CD4-positive, alpha-beta T cell (primary cell): Measurements from ENCODE around the gene ZNF710. TPM values are rescaled to one million over a fixed set of nuclear protein-coding genes. Genes with fewer than 3 reads are reported as not detected.
A peak's percentile ranks its signal among the peaks of the same experiment; 100 is the strongest.

Experiments used
- ATAC-seq: fragments of 200-7000 bp; cut with Tn5 transposase; one replicate; pipeline ENCODE4 v1.10.0; 2022; ENCODE audit warnings: mild to moderate bottlenecking; ENCODE audit not compliant: poor library complexity
- CTCF ChIA-PET: fragments of 350-600 bp; sonication (Branson Sonifier 250); formaldehyde crosslinking; loops from one replicate; lab custom pipeline; 2021; ENCODE audit warnings: antibody characterized with exemption, inconsistent platforms; lab: Charles Lee
- POLR2A ChIA-PET: fragments of 350-600 bp; sonication (Branson Sonifier 250); formaldehyde crosslinking; loops from one replicate; lab custom pipeline; 2021; ENCODE audit warnings: antibody characterized with exemption, inconsistent platforms; lab: Charles Lee
- DNase-seq, 14 experiments: peaks; one replicate each; pipeline ENCODE4 v3.0.0-alpha.2; 2013 to 2020; ENCODE audit warnings: mixed read lengths in 2 of 14
- H3K27ac ChIP-seq, 2 donors: one replicate each; pipeline versions ENCODE4 v1.5.1 to v1.7.0; 2013; ENCODE audit warnings: low read length in 2 of 2, low read depth in 1 of 2, mild to moderate bottlenecking in 1 of 2
- H3K27me3 ChIP-seq, 2 experiments: 1 replicate in 1 of 2; 2 replicates in 1 of 2; pipeline versions ENCODE4 v1.6.1 to v1.7.0; 2013; ENCODE audit warnings: low read length in 2 of 2, control low read depth in 1 of 2, mild to moderate bottlenecking in 1 of 2, moderate library complexity in 1 of 2; ENCODE audit not compliant: insufficient read depth in 2 of 2, control insufficient read depth in 1 of 2
- H3K36me3 ChIP-seq: one replicate; pipeline ENCODE4 v1.6.1; 2013; ENCODE audit warnings: low read length, control low read depth; ENCODE audit not compliant: insufficient read depth
- H3K4me1 ChIP-seq: one replicate; pipeline ENCODE4 v1.6.1; 2013; ENCODE audit warnings: low read length, control low read depth; ENCODE audit not compliant: insufficient read depth
- H3K4me3 ChIP-seq: one replicate; pipeline ENCODE4 v1.5.1; 2013; ENCODE audit warnings: mild to moderate bottlenecking, low read length, moderate library complexity
- H3K9me3 ChIP-seq, 2 experiments: 1 replicate in 1 of 2; 2 replicates in 1 of 2; pipeline versions ENCODE4 v1.6.1 to v1.7.0; 2013; ENCODE audit warnings: low read length in 2 of 2, mild to moderate bottlenecking in 2 of 2, control low read depth in 1 of 2, moderate library complexity in 1 of 2; ENCODE audit not compliant: control insufficient read depth in 1 of 2, insufficient read depth in 1 of 2
- H3K27ac Mint-ChIP-seq: one replicate; pipeline ENCODE4 v1.8.0; 2020; ENCODE audit warnings: mixed read lengths
- H3K27me3 Mint-ChIP-seq: one replicate; pipeline ENCODE4 v1.8.0; 2021; ENCODE audit warnings: mixed read lengths
- H3K36me3 Mint-ChIP-seq: one replicate; pipeline ENCODE4 v1.8.0; 2021; ENCODE audit warnings: low read depth, mixed read lengths
- H3K4me1 Mint-ChIP-seq: one replicate; pipeline ENCODE4 v1.8.0; 2021; ENCODE audit warnings: low read depth, mixed read lengths
- H3K4me3 Mint-ChIP-seq: one replicate; pipeline ENCODE4 v1.8.0; 2020; ENCODE audit warnings: mild to moderate bottlenecking, mixed read lengths
- H3K9me3 Mint-ChIP-seq: one replicate; pipeline ENCODE4 v1.8.0; 2020; ENCODE audit warnings: mixed read lengths
- intact Hi-C, 2 experiments: fragments of 100-400 bp; cut with DNase I in 1 of 2; cut with micrococcal nuclease in 1 of 2; formaldehyde crosslinking; loops; one replicate each; pipeline versions ENCODE4 v1.15.1 to v1.9.0; 2023 to 2025; cut with DNase I, micrococcal nuclease
- total RNA-seq, 174 experiments: library from RNA in 2 of 174; stranded (reverse) in 2 of 174; gene quantifications; one replicate each; pipeline ENCODE4 v1.2.3 and lab custom pipeline; 2021 to 2026
- TF ChIP-seq, protein P1 (sequence below): fragments of 200-600 bp; IDR thresholded peaks from one replicate; pipeline ENCODE4 v1.8.0; 2022; ENCODE audit warnings: antibody characterized with exemption, mild to moderate bottlenecking

Gene ZNF710
- total RNA-seq, 2 experiments from 2014 or later = 6.5 to 7.7 TPM

DNA sequence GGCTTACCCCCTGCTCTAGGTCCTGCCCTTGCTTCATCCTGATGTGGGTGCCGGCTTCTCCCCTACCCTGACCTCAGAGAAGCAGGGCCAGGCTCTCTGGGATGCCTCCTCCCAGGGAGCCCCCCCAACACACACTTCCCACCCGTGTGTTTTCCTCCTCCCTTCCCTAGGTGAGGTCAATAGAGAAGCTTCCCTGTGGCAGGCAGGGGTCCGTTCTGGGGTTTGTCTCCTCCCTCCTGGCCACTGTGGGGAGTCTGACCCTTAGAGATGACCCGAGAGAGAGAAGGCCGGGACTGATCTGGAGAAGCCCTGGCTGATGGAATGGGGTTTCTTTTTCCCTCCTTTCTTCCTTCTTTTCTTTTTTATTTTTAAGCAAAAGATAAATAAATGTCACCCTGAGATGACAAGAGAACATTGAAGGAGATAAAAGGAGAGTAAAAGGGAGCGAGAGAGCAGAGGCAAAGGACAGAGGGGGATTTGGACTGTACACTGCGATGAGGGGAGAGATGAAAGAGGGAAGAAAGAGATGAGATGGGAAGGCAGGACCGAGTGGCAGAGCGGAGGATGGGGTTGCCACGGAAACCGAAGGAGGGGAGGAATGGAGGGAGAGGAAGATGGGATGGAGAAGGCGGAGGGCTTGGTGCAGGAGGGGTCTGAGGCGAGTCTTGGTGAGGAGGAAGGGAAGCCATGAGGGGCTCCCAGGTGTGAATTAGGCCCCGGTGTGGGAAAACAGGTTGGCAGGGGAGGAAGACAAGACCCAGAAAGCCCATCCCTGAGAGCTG, 52.8 kb downstream of the ZNF710 start:
- H3K27me3 ChIP-seq = no peaks in the 10 kb centered on the region
- intact Hi-C loops = no loop called here
- Mint-ChIP-seq H3K27me3 (no peaks in the 10 kb centered on the region), H3K9me3 (no peaks in the 10 kb centered on the region), H3K4me1 (peaks cover 34% of the 10 kb centered on the region), H3K36me3 (no peaks in the 10 kb centered on the region), H3K4me3 (no peak overlapping the region), H3K27ac (peak overlapping the region; percentile 70)
- no peak for DNase-seq
- H3K4me1 ChIP-seq = peaks cover 20% of the 10 kb centered on the region
- no peak overlapping the region for H3K4me3 ChIP-seq
- no peak for ATAC-seq
- no peaks in the 10 kb centered on the region for H3K9me3 ChIP-seq
- H3K27ac ChIP-seq = no peak overlapping the region
- ChIA-PET CTCF (no interaction called here), POLR2A (no interaction called here)
- TF ChIP-seq, protein P1, sequence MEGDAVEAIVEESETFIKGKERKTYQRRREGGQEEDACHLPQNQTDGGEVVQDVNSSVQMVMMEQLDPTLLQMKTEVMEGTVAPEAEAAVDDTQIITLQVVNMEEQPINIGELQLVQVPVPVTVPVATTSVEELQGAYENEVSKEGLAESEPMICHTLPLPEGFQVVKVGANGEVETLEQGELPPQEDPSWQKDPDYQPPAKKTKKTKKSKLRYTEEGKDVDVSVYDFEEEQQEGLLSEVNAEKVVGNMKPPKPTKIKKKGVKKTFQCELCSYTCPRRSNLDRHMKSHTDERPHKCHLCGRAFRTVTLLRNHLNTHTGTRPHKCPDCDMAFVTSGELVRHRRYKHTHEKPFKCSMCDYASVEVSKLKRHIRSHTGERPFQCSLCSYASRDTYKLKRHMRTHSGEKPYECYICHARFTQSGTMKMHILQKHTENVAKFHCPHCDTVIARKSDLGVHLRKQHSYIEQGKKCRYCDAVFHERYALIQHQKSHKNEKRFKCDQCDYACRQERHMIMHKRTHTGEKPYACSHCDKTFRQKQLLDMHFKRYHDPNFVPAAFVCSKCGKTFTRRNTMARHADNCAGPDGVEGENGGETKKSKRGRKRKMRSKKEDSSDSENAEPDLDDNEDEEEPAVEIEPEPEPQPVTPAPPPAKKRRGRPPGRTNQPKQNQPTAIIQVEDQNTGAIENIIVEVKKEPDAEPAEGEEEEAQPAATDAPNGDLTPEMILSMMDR = no peak
- no peaks in the 10 kb centered on the region for H3K36me3 ChIP-seq

DNA sequence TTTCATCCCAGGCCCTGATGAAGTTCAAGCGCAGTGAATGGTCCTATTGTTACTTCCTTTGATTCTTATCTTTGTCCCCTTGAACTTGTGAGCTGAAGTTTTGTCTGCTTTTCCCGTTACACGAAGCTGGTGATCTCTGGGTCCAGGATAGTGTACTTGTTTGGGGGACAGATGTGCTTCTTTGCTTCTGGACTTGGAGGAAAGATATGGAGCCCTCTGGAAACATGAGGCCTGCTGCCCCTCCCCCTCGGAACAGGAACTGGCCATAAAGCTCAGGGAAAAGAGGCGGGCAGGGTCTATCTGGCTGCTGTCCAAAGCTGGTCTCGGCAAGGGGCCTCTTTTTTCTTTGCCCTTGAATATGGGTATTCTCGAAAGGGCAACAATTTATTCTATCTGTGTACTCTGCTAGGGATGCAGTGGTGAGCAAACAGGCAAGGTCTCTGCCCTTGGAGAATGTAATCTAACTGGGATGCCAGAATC, 53.5 kb downstream of the ZNF710 start:
- Histone ChIP-seq H3K4me3 (no peak overlapping the region), H3K27ac (no peak overlapping the region), H3K27me3 (no peaks in the 10 kb centered on the region), H3K9me3 (no peaks in the 10 kb centered on the region), H3K36me3 (no peaks in the 10 kb centered on the region), H3K4me1 (peaks cover 28% of the 10 kb centered on the region)
- H3K4me3 Mint-ChIP-seq = no peak overlapping the region
- peak overlapping the region; percentile 70 for H3K27ac Mint-ChIP-seq
- TF ChIP-seq, protein P1 = no peak
- H3K4me1 Mint-ChIP-seq = peaks cover 39% of the 10 kb centered on the region
- ATAC-seq (no peak), DNase-seq (no peak)
- H3K36me3 Mint-ChIP-seq = no peaks in the 10 kb centered on the region
- H3K9me3 Mint-ChIP-seq = no peaks in the 10 kb centered on the region
- ChIA-PET POLR2A (no interaction called here), CTCF (no interaction called here)
- no peaks in the 10 kb centered on the region for H3K27me3 Mint-ChIP-seq
- intact Hi-C loops = no loop called here

DNA sequence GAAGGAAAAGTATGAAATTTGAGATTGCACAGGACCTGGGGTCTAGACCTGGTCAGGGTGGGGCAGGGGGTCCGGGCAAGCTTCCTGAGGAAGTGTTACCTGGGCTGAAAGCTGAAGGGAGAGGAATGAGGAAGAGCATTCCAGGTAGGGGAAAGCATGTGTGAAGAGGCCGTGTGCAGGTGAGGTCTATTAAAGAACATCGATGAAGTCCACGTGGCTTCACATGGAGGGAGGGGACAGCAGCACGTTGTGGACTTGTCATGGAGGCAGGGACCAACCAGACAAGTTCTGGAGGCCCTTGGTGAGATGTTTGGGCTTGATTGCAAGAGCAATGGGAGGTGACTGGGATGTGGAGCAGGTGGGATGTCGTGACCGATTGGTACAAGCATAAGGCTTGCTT, 54.1 kb downstream of the ZNF710 start:
- H3K27ac Mint-ChIP-seq = peak overlapping the region; percentile 70

More for the DNA sequence above, 54.1 kb downstream of the ZNF710 start:
- Histone ChIP-seq H3K27me3 (no peaks in the 10 kb centered on the region), H3K9me3 (no peaks in the 10 kb centered on the region), H3K4me3 (no peak overlapping the region), H3K27ac (no peak overlapping the region), H3K4me1 (peaks cover 34% of the 10 kb centered on the region), H3K36me3 (no peaks in the 10 kb centered on the region)
- peaks cover 42% of the 10 kb centered on the region for H3K4me1 Mint-ChIP-seq
- ATAC-seq = no peak
- TF ChIP-seq, protein P1 = no peak
- H3K9me3 Mint-ChIP-seq = no peaks in the 10 kb centered on the region
- no peak overlapping the region for H3K4me3 Mint-ChIP-seq
- DNase-seq = no peak
- intact Hi-C loops = no loop called here
- POLR2A ChIA-PET = no interaction called here
- CTCF ChIA-PET = no interaction called here
- H3K27me3 Mint-ChIP-seq = no peaks in the 10 kb centered on the region
- H3K36me3 Mint-ChIP-seq = no peaks in the 10 kb centered on the region
